IMR-90 (cell line): Measurements from ENCODE around the gene CERKL.

Experiments used
- CEBPB ChIP-seq: IDR thresholded peaks from 2 replicates; pipeline ENCODE4 v1.6.1; 2012; ENCODE audit warnings: low read depth, low read length, improper control_type of control experiment
- CTCF ChIP-seq: conservative IDR thresholded peaks from 2 replicates; pipeline ENCODE4 v1.5.1; 2012; ENCODE audit warnings: mild to moderate bottlenecking, low read depth, low read length, improper control_type of control experiment
- POLR2A ChIP-seq: IDR thresholded peaks from 2 replicates; pipeline ENCODE4 v1.6.1; 2012; ENCODE audit warnings: mild to moderate bottlenecking, low read depth, low read length

GRCh38 chr2:181656450-181657291, at the start of gene CERKL:
- TF ChIP-seq POLR2A, result no peak
- TF ChIP-seq CEBPB, result no peak
- no peak for TF ChIP-seq CTCF
